Fibroblast of mammary gland (primary cell): ENCODE results near the gene GCNT1.

Source experiments
- DNase-seq: peaks from one replicate; pipeline ENCODE4 v3.0.0-alpha.2; 2010; ENCODE audit warnings: low read depth
- H3K4me3 ChIP-seq: 2 replicates; pipeline ENCODE4 v1.5.1; 2011; ENCODE audit warnings: low read depth, mild to moderate bottlenecking, low read length, moderate library complexity; ENCODE audit not compliant: control insufficient read depth
- CTCF ChIP-seq: conservative IDR thresholded peaks from 2 replicates; pipeline ENCODE4 v1.5.1; 2011; ENCODE audit warnings: low read depth, low read length, inconsistent platforms; ENCODE audit not compliant: control insufficient read depth, insufficient read depth

GCNT1 gene

GRCh38 chr9:76443887-76444286 is 15.1 kb upstream of the GCNT1 start:
- TF ChIP-seq CTCF = no peak
- no peak for DNase-seq

GRCh38 chr9:76444322-76444929 is 14.6 kb upstream of the GCNT1 start:
- TF ChIP-seq CTCF = no peak
- DNase-seq = no peak
- no peak overlapping the region for H3K4me3 ChIP-seq

More at GRCh38 chr9:76443887-76444286, 15.1 kb upstream of the GCNT1 start:
- H3K4me3 ChIP-seq = no peak overlapping the region

- H3K4me3 ChIP-seq = no peak overlapping the region
- no peak for TF ChIP-seq CTCF
- DNase-seq = no peak
These were observed 13.0 kb upstream of the GCNT1 start for GRCh38 chr9:76445976-76446375.

GRCh38 chr9:76448501-76448900 is 10.5 kb upstream of the GCNT1 start:
- DNase-seq = no peak
- H3K4me3 ChIP-seq = no peak overlapping the region
- no peak for TF ChIP-seq CTCF

GRCh38 chr9:76451234-76451633 is 7.7 kb upstream of the GCNT1 start:
- DNase-seq = peak; percentile 95
- no peak for TF ChIP-seq CTCF
- no peak overlapping the region for H3K4me3 ChIP-seq

GRCh38 chr9:76452839-76453238 is 6.1 kb upstream of the GCNT1 start:
- no peak for TF ChIP-seq CTCF
- DNase-seq = peak; percentile 39
- no peak overlapping the region for H3K4me3 ChIP-seq

- no peak for TF ChIP-seq CTCF
- H3K4me3 ChIP-seq = no peak overlapping the region
- DNase-seq = peak; percentile 87
These were observed 5.2 kb upstream of the GCNT1 start for GRCh38 chr9:76453785-76454184.
